HG03139 (cell line): Measurements from ENCODE around the gene PKP1.
"Not testable (repeated sequence)": the region's sequence is repeated elsewhere in the genome, so short reads cannot be mapped to it uniquely, and the experiment has no call there.

Experiments used
- ATAC-seq: cut with Tn5 transposase; IDR thresholded peaks from one replicate; pipeline ENCODE4 v1.9.1; 2021; ENCODE audit not compliant: unreplicated experiment

Gene PKP1

DNA sequence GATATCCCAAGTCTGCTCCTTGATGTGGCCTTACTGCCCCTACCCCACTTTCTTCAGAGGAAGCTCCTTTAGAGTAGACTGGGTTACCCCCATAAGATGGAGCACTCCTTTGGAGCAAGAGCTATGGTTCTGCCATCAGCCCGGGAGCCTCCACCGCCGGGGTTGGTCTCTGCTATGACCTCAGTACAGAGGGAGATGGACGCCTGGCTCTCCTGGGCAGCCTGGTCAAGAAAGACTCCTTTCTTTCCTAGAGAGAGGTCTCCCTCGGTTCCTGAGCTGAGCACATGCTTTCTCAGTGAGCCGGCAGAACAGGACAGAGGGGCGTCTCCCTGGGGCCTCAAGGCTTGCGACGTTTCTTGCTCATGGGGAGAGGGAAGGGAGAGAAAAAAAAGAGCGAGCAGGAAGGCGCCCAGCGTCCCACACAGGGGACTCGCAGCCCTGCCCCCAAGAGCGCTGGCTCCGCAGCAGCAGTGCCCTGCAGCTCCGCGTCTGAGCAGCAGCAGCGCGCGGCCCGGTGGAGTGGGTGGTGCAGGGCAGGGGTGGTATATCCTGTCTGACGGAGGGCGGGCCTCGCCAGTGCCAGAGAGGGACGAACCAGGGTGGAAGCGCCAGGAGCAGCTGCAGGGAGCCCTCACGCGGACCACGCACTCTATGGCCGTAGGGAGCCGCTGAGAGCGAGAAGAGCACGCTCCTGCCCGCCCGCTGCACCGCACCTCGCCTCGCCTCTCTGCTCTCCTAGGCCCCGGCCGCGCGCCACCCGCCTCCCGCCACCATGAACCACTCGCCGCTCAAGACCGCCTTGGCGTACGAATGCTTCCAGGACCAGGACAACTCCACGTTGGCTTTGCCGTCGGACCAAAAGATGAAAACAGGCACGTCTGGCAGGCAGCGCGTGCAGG, at the start of gene PKP1:
PKP1 (plus strand) TSS at position 576 of the 899 bp plus-strand sequence; CDS start at position 773, 197 bp downstream.
- ATAC-seq: no peak

- ATAC-seq: not testable (repeated sequence)
These were observed 43.7 kb upstream of the PKP1 start for GRCh38 chr1:201239646-201240045.

- no peak for ATAC-seq
These were observed 43.1 kb upstream of the PKP1 start for GRCh38 chr1:201240171-201240570.

- ATAC-seq: no peak
These were observed 41.6 kb upstream of the PKP1 start for GRCh38 chr1:201241736-201242135.

DNA sequence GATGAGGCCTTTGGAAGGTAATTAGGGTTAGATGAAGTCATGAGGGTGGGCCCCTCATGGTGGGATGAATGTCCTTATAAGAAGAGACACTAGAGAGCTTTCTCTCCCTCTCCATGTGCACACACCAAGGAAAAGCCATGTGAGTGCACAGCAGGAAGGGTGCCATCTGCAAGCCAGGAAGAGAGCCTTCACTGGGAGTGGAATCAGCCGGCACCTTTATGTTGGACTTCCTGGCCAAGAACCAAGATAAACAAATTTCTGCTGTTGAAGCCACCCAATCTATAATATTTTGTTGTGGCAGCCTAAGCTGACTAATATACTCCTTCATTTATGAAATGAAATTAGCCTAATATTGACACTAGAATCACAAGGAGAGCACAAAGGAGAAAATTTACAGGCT, 38.2 kb upstream of the PKP1 start:
- no peak for ATAC-seq

- ATAC-seq: no peak
These were observed 34.4 kb upstream of the PKP1 start for GRCh38 chr1:201248721-201249559.

- ATAC-seq: no peak
These were observed 32.8 kb upstream of the PKP1 start for GRCh38 chr1:201250326-201251011.

GRCh38 chr1:201251411-201251810, 31.9 kb upstream of the PKP1 start:
- ATAC-seq: no peak

GRCh38 chr1:201251851-201252430, 31.4 kb upstream of the PKP1 start:
- ATAC-seq: no peak

DNA sequence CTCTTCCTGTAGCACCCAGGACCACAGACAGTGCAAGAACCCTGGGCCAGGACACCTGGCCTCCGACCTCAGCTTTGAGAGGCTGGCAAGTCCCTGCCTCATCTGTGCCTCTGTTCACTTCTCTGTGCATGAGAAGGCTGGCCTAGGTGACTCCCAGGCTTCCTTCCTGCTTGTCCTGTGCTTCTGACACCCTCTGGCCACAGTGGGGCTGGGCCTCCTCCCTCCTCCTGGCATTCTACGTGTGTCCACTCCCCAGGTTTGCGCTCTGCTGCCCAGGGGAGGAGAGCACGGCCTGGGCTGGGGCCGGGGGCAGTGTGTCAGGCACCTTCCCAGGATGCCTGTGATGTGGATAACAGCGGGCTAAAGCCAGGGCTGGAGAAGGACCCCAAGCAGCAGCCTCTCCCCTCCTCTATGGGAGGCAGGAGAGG, 30.3 kb upstream of the PKP1 start:
- ATAC-seq: no peak

GRCh38 chr1:201253411-201253810, 29.9 kb upstream of the PKP1 start:
- ATAC-seq: no peak

- no peak for ATAC-seq
These were observed 29.2 kb upstream of the PKP1 start for GRCh38 chr1:201253906-201254624.

DNA sequence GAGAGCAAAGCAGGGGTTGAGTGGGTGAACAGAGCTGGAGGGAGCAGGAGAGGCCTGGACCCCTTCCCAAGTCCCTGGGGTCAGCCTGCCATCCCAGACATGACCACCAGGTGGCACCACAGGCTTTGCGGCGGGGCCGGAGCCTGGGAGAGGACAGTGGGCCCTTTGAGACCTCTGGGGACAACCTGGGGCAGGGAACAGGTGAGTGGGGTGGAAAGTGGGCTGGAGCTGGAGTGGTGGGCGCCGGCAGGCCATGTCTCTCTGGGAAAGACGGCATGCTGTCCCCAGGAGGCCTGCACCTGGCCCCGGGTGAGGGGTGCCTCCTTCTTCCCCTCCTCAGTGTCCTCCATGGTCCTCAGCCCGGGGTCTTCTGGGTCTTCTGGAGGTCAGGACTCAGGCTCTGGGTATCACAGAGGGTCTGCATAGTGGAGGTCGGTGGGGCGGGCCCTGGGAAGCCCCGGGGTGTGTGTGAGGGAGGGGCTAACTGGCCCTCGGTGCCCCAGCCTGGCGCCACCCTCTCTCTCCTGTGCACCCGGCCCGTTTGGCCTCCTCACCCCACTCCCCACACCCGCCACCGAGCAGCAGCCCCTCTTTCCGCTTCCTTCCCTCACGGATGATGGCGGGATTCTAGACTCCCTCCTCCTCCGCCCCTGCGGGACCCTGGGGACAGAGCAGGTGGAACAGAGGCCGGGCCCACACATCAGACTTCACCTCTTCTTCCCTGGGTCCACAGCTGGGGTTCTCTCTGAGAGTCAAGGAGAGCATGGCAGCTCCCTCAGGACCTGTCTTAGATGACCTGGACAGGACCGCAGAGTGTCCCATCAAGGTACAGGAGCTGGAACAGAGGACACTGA, 28.5 kb upstream of the PKP1 start:
- ATAC-seq: no peak

GRCh38 chr1:201255479-201256362, 27.6 kb upstream of the PKP1 start:
- ATAC-seq: no peak

GRCh38 chr1:201258132-201258531, 25.2 kb upstream of the PKP1 start:
- ATAC-seq: not testable (repeated sequence)

- no peak for ATAC-seq
These were observed 24.5 kb upstream of the PKP1 start for GRCh38 chr1:201258763-201259230.

DNA sequence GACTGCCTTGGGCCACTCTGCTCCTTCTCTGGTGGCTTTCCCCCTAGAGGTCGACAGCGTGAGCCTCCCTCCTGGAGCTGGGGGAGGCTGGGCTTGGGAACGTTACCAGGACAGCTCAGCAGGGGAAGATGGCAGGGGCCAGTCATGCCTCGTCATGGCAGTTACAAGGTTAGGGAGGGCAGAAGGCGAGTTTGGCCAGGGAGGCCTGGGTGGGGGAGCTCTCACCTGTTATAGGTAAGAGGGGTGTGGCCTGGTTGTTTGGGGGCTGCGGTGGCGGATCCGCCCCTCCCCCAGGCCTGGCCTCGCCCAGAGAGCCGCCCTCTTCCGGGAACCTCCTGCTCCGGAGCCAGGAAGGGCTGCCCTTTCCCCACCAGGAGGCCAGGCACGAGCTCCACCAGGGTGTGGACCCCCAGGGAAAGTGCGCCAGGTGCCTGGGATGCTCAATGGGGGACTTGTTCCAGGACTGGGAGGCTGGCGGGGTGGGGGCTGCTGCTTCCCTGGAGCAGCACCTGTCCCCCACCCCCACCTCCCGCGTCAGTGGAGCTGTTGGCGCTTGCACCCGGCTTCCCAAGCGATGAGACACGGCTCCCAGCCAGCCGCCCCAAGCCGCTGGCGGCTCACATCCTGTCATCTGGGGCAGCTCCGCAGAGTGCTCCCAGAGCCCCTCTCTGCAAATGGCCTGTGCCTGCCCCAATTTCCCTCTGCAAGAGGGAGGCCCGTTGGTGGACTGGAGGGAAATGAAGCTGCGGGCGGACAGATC, 23.6 kb upstream of the PKP1 start:
- no peak for ATAC-seq

DNA sequence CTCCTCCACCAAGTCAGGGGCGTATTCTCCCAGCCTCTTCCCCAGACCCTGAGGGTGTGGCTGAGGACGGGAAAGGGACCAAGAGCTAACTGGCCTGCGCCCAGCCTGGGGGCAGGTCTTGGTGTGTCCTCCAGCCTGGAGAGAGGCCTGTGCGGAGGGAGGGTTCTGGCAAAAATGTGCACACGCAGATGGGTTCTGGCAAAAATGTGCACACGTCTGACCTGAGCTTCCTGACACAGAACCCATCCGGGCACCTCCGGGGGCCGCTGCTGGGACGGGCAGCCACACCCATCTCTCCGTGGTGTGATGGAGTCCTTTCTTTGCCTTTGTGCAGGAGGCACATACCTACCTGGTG, 23.1 kb upstream of the PKP1 start:
- ATAC-seq: no peak
